Subcutaneous adipose tissue (tissue), 4 donors: Measurements from ENCODE around the gene GAREM1. TPM values are rescaled to one million over a fixed set of nuclear protein-coding genes. Genes with fewer than 3 reads are reported as not detected.

Source experiments
- total RNA-seq, 4 donors: library from RNA; depleted of rRNA; stranded (reverse); fragments of >200 nt; gene quantifications; one replicate each; pipeline ENCODE4 v1.1.0, GENCODE V29; 2016
- TF ChIP-seq, protein P1 (sequence below): fragments of 450-650 bp; IDR thresholded peaks from one replicate; pipeline ENCODE4 v1.5.1; 2016; ENCODE audit warnings: low read depth, mild to moderate bottlenecking, control low read depth, antibody characterized with exemption, moderate library complexity

Gene GAREM1
- total RNA-seq, 4 donors from 2014 or later: 12.6 to 40.9 (median 18.3) TPM

DNA sequence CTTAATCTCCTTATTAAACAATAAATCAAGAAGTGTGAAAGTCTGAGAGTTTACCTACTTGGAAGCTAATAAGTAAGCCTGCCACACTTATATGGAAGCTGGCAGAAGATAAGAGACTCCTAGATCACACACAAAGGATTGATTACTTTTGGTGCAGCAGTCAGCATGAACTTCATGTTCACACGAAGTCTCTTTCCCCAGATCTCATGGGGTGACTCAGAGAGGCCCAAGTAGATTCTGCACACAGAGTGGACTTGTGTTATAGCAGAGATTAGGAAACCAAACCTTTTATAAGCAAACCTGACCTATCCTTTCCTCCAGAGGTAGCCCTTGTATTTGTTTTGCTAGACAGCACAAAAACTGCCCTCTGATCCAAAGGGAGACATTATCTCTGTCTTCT is 9.9 kb upstream of the GAREM1 start:
- TF ChIP-seq, protein P1, sequence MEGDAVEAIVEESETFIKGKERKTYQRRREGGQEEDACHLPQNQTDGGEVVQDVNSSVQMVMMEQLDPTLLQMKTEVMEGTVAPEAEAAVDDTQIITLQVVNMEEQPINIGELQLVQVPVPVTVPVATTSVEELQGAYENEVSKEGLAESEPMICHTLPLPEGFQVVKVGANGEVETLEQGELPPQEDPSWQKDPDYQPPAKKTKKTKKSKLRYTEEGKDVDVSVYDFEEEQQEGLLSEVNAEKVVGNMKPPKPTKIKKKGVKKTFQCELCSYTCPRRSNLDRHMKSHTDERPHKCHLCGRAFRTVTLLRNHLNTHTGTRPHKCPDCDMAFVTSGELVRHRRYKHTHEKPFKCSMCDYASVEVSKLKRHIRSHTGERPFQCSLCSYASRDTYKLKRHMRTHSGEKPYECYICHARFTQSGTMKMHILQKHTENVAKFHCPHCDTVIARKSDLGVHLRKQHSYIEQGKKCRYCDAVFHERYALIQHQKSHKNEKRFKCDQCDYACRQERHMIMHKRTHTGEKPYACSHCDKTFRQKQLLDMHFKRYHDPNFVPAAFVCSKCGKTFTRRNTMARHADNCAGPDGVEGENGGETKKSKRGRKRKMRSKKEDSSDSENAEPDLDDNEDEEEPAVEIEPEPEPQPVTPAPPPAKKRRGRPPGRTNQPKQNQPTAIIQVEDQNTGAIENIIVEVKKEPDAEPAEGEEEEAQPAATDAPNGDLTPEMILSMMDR: no peak

DNA sequence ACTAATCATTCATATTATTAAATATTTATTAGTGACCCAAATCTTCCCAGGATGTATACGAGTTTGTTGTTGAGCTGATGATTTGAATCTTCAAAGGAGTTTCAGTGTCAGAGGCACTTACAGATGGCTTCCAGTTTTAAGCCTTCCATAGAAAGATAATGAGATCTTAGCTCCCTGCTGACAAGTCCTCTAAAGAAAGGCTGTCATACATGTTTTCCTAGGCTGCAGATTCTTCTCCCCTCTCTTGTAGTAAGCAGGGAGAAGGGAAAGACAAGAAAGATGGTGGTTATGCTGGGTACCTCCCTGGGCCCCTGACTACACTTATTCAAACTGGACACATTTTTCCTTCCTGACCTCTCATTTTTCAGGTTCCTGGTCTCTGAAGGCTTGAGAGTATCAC is 8.1 kb upstream of the GAREM1 start:
- TF ChIP-seq, protein P1: no peak

DNA sequence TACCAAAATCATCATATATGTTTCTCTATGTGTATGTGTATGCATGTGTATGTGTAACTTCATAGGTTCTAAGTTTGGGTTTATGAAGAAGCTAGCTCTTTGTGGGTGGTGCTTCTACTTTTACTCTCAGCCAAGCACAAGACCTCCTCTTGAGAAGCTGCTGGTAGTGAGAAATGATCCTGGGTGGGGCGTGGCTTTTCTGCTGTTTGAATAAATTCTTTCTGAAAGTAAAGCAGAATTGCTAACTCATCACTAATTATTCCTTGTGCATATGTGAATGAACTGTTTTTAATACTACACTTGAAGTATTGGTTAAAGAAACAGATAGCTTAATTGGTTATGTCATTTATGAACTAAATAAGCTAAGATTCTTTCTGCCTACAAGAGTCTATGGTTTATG is 7.6 kb upstream of the GAREM1 start:
- TF ChIP-seq, protein P1: no peak

DNA sequence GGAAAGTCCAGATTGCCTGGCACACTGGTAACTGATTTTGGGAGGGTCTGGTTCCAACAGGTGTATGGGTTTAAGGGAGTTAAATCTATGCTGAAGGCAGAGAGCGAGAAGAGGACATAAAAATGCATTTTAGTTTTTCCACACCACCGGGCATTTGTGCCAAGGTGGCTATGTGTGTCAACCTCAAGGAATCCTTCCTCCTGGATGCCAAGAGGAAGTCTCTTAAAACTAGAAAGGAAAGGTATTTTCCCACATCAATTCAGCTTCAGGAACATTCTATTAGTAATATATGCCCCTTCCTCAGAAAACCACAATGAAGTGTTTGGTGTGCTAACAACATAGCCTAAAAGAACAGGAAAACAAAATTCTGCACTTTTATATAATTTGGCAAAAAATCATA is 5.4 kb upstream of the GAREM1 start:
- TF ChIP-seq, protein P1: no peak

DNA sequence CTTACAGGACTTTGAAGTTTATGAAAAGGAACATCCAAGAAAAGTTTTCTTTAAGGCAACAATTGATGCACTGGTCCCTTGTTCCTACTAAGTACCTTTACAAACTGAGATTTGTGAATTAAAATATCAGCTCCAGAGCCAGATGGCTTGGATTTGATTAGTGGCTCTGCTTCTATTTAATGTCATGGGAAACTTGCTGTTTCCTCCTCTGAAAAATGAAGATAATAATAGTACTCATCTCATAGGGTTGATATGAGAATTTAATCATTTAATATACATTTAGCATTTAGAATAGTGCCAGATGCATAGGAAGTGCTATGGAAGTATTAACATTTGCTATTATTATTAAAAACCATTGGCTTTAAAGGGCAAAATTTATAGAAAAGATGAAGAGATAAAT is 2.6 kb upstream of the GAREM1 start:
- TF ChIP-seq, protein P1: no peak

DNA sequence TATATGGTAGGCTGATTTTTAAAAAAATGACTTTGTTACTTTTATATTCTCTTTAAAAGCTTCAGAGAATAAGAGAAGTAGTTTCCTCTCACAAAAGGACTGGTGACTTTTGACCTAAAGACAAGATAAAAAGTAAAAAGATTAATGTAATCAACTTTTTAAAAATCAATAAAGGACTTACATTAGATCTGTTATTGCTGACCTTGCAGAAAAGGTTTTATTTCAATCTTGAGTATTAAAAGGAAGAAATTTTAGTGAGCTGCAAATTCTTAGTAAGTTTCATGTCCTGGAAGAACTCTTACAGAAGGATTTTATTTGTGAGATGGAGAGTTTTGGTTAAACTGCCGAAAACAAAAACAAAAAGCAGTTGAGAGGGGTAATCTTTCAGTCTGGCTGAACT is 2.2 kb upstream of the GAREM1 start:
- TF ChIP-seq, protein P1: no peak

DNA sequence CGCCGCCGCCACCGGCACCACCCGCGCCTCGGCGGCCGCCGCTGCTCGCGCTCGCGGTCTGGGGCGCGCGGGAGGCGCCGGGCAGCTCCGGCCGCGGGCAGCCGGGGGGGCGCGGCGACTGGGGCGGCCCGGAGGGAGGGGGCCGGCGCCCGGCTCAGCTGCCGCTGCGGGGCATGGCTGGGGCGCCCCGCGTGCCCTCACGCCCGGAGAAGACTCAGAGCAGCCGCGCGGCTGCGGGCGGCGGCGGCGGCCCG is 295 bp downstream of the GAREM1 start:
- TF ChIP-seq, protein P1: no peak
